Measurements from ENCODE around the gene TCEA3.

The TCEA3 gene

DNA sequence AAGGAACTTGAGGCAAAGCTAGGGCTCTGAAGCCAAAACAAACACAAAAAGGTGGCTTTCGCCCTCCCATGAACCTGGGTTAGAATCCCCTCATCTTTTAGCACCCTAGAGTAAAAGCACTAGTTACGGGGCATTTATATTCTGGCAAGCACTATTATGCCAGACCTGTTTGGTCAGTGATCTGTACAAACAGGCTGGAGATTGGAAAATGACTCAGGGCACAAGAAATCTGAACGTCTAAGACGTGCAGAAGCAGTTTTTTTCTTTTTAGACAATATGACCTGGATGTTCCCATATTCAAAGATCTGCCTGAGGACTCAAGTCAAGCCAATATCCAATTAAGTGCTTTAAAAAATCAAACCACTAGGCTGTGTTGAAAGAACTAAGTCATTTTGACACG is 58.0 kb downstream of the TCEA3 start:
- no peak for DNase-seq

DNA sequence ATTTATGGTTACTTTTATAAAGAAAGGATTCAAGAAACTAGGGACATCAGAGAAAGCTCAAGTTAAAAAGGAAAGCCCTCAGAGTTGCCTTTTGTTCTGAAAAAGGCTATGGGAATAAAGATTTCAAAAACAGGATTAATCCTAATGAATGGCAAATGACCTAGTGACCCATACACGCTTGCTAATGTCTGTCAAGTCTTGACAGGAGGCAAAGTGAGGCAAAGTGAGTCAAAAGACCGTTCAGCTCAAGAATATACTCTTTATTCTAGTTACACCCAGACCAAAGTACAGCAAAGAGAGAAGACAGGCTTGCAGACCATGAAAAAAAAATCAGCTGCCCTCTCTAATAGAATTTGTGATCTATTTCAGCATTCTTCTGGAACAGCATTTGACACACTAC is 58.4 kb downstream of the TCEA3 start:
- no peak for DNase-seq

DNA sequence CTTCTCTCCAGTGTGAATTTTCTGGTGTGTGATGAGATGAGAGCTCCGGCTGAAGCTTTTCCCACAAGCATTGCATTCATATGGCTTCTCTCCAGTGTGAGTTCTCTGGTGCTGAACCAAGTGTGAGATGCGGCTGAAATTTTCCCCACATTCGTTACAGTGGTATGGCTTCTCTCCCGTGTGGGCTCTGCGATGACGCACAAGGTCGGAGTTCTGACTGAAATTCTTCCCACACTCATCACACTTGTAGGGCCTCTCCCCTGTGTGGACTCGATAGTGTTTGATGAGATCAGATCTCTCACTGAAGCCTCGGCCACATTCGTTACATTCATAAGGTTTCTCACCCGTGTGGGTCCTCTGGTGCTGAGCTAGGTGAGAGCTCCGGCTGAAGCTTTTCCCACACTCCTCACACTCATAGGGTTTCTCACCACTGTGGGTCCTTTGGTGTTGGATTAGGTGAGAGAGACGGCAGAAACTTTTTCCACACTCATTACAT is 62.3 kb downstream of the TCEA3 start:
- no peak for DNase-seq

DNA sequence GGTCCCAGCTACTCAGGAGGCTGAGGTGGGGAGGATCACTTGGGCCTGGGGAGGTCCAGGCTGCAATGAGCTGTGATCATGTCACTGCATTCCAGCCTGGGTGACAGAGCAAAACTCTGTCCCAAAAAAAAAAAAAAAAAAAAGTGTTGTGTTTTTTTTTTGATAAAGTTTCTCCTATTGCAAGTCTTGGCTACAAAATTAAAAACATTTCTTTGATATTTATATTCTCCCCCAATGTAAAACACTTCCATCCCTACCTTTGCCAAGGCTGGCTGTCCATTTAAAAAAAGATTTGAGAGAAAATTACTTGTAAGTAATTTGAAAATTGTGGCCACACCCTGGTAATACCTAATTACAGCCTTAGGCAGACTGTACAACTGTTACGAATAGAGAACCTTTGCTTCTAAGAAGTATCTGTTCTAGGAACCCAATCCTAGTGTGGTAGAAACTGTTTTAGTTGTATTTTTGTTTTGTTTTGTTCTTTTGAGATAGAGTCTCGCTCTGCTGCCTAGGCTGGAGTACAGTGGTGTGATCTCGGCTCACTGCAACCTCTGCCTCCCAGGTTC is 66.2 kb downstream of the TCEA3 start:
- no peak for DNase-seq

DNA sequence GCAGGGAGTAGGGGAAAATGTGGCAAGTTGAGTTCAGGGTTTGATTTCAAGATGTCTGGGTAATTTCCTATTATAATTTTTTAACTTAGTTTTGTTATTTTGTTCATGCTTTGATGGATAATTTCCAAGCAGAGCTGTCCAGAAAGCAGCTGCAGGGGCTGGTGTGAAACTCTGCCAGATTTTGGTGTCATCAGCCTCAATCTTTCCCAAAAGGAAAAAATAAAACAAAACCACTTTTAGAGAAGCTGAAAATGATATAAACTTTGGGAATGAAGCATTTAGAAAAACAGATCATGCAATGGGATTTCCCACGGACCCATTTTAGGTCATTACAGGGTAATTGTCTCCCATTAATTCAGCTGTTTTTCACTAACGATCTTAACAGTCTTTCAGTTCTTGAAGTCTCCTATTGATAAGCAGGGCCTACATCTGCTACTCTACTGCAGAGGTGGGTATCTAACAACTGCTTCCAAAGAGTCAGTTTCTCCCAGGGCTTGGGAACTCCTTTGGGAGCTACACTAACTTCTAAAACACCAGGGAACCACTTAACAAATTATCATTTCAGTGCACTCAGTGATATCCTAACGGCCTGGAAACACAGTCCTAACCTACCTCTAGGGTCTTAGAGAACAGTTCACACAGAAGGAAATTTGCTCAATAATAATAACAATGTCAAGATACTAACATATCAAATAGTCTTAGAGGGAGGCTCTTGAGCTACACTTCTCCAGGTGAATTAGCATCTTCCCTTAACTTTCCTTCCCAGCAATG is 67.2 kb downstream of the TCEA3 start:
- no peak for DNase-seq

DNA sequence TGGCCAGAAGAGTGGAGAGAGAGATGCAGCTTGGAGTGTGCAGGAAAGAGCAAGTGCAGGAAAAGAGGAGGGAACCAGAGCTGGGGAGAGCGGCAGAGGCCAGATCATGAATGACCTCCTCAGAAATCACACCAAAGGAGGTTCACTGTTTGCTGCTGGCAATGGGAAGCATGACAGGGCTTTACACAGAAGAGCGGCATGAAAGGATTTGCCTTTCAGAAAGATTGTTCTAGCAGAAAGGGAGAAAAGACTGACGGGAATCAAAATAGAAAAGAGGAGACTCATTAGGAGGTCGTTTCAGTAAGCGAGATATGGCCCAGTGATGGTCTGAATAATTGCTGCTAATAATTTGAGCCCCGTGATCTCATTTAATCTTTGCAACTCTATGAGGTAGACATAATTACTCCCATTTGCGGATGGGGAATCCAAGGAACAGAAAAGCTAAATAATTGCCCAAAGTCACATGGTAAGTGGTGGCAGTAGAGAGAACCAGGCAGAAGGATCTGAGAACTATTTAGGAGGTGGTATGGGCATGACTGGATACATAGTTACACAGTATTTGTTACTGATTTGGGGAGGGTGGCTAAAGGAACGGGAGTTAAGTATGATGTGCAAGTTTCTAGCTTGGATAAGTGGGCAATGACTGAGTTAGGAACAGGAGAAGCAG is 67.9 kb downstream of the TCEA3 start:
- DNase-seq = no peak

DNA sequence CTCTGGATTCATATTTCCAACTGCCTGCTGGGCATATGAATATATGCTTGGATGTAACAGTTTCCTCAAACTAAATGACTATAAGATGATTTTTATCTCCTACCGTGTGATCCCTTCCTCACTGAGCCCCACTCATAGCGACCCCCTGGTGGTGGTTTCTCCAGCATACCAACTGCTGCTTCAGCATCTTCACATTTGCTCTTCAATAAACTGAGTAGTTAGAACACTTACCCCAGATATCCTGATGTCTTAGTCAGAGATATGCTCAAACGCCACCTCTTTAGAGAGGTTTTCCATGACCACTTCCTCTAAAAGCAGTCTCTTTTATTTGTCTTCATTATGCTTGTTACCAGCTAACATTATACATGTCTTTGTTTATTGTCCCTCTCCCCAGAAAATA is 70.3 kb downstream of the TCEA3 start:
- DNase-seq = no peak

DNA sequence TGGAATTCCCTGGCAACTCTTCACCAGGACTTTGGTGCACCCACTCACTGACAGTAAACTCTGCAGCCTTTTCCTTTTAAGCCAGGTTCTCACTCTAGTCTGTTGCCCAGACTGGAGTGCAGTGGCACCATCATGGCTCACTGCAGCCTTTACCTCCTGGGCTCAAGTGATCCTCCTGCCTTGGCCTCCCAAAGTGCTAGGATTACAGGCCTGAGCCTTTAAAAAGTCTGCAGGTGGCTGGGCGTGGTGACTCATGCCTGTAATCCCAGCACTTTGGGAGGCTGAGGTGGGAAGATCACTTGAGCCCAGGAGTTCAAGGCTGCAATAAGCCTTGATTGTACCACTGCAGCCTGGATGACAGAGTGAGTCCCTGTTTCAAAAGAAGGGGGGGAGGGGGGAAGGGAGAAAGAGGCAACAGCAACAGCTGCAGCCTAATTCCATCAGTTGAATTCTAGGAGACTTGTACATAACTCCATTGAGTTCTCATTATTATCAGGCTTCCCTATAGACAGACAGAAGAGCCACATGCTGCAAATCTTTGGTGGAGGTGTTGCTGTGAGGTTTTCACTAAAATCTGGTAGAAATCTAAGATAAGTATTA is 72.4 kb downstream of the TCEA3 start:
- DNase-seq = no peak

DNA sequence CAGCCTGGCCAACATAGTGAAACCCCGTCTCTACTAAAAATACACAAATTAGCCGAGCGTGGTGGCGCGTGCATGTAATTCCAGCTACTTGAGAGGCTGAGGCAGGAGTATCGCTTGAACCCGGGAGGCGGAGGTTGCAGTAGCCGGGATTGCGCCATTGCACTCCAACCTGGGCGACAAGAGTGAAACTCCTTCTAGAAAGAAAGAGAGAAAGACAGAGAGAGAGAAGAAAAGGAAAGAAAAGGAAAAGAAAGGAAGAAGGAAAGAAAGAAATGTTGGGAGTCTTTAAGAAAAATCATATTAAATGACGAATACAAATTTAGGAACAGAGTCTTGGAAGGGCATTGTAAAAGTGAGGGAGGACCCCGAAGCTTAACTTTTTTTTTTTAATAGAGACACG is 78.6 kb downstream of the TCEA3 start:
- DNase-seq = no peak

DNA sequence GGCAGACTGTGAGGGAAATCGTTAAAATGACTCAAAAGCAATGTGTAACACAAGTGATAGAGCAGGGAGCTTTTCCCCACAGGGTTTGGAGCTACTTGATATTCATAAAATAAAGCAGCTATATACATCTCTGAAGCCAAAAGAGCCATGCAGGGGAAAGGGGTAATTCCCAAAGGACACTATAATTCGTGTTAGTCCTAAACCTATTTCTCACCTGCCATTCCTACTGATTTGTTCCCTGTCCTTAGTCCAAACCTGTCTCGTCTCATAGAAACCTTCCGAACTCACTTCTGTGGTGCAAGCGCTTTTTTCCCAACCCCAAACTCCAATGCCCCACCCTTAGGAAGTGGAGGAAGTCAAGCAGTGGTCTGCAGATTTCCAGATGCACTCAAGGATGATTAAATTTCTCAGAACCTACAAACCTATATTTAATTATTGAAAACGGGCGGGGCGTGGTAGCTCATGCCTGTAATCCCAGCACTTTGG is 79.5 kb downstream of the TCEA3 start:
- DNase-seq = peak; percentile 25

DNA sequence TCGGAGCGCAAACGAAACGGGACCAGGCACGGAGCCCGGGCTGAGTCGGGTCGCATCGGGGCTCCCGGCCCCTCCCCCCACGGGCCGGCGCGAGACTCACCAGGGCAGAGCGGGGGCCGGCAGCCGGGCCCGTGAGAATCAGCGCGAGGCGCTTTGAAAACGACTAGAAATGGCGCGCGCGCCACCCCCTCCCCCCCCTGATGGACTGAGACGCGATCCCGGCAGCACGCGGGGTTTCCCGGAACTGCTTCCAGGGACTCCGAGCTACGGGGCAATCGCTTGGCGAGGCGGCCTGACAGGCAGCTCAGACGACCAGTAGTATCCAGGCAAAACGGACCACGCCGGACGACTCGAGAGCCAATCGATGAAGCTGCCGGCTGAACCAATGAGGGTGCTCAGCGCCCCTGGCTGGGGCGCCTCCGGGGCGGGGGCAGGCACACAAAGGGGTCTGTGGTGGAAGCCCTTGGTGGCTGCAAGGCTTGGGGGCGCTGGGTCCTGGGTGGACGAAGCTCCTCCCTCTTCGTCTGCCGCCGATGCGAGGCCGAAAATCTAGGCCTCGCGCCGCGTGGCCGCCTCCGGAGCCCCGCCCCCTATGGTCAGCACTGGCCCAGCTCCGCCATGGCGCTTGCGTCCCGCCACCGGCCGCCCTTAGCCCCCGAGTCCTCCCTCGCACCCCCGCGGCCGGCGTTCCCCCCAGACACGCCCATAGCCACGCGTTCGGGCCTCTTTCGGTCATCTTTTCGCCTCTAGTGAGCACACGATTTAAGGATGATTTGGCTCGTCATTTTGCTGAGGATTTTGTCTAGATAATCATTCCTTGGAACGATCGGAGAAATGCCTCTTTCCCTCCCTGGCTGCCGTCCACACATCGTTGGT is 80.2 kb downstream of the TCEA3 start, which contains the start of gene HNRNPR:
TSS of gene HNRNPR (minus strand) at position 174 of the 876 bp plus-strand sequence. CDS start 3,276 bp downstream, outside the sequence.
- DNase-seq = peak; percentile 100

DNA sequence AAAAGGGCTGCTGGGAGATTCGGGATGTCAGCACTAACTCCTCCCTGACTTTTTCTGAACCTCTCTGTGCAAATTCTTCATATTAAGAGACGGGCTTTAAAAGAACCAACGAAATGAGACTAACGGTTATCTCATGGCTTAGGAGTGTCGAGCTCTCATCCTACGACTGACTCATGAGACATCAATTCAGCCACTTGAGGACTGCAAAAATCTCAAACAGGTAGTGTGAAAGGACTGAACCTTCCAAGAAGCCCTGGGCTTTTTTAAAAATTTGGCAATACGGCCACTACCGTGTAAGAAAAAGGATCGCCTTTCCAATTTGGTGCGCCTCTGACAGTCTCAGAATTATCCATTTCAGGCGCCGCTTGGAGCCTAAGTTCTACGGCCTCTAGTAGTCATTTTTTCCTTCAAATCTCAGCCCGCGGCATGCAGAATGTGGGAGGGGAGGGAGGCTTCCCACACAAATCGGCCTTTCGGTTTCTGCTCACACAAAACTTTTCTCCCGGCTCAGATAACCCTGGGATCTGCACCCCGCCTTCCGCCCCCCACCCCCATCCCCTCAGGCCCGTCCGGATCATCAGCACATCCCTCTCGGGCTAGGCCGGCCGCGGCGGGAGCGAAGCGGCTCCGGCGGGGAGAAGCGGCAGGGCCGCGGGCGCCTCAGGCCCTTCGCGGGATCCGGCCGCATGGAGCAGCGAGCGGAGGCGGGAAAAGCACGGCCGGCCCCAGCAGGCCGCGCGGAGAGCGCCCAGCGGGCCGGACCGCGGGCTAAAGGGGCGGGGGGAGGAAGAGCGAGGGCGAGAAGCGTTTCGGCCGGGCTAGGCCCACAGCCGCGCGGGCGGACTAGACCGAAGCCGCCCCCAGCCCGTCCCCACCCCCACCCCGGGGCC is 81.1 kb downstream of the TCEA3 start:
- peak; percentile 89 for DNase-seq

DNA sequence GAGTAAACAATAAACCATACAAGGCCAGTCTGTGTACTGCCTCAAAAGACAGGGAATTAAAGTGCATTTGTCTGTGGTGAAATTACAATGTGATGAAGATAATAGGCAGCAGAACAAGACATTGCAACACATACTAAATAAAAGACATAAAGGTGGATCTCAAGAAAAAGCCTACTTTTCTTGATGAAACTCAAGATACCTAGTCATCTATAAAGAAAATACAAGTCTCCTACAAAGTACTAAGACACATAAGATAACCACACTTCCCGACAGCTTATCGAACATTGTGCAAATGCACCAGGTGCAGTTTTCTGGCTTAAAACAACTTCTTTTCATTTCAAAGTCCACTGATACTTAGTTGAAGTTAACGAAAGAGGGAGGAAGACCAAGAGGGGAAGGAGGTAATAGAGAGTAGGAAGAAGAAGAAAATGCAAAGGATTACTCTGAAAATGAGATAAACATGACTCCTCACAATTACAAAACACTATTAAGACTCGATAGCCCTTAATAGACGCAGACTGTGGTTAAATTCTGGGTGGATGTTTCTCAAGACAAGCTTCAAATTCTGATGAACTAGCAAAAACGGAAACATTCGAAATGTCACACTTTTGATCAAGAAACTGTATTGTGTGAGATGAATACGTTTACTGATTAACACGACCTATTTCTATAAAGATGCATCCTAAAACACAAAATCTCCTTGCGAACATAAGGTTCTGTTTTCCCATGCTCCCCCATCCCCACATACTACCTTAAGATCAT is 82.4 kb downstream of the TCEA3 start:
- no peak for DNase-seq

DNA sequence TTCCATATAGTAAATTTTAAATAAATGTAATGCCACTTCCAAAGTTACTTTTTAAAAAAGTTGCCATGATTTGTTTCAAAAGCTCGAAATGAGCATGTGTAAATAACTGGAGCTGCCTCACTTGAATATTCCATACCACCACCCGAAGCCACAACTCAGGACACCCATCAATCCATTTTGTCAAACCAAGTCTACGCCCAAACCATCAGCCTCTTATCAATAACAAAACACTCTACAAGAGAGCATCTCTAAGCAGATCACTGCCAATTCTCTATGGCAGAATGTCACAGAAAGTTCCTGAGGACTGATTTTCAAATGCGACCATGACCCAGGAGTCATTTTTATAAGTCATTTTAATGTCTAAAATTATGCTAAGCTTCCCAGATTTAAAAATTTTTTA is 84.9 kb downstream of the TCEA3 start:
- no peak for DNase-seq

DNA sequence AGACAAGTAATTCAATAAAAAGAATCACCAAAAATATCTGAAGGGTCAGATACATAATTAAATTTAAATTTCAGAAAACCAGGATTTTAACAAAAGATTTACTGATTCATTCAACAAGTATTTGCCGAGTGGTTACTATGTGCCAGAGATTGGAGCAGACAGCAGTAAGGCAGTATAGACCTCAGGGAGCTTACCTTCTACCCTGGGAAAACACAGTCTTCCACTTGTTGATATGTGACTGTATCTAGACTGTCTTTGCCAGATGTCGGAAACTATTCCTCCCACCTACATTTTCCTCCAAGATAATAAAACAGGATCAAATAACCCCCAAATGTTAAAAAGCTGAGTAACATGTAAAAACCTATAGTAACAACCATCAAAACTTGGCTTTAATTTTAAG is 86.7 kb downstream of the TCEA3 start:
- DNase-seq = no peak

DNA sequence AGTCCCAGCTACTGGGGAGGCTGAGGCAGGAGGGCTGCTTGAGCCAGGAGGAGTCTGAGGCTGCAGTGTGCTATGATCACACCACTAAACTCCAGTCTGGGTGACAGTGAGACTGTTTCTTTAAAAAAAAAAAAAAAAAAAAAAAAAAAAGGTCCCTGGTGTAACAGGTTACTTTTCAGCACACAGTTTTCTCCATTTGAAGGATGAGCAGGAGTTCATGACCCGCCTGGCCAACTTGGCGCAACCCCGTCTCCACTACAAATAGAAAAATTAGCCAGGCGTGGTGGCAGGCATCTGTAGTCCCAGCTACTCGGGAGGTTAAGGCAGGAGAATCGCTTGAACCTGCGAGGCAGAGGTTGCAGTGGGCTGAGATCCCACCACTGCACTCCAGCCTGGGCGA is 92.8 kb downstream of the TCEA3 start:
- no peak for DNase-seq

All from fibroblast of skin of back (primary cell).